GM03348 (cell line): ENCODE results near the gene NEB.

ENCODE experiments used
- DNase-seq: peaks from one replicate; pipeline ENCODE4 v3.0.0; 2012; ENCODE audit warnings: low spot score

Gene NEB, protein sequence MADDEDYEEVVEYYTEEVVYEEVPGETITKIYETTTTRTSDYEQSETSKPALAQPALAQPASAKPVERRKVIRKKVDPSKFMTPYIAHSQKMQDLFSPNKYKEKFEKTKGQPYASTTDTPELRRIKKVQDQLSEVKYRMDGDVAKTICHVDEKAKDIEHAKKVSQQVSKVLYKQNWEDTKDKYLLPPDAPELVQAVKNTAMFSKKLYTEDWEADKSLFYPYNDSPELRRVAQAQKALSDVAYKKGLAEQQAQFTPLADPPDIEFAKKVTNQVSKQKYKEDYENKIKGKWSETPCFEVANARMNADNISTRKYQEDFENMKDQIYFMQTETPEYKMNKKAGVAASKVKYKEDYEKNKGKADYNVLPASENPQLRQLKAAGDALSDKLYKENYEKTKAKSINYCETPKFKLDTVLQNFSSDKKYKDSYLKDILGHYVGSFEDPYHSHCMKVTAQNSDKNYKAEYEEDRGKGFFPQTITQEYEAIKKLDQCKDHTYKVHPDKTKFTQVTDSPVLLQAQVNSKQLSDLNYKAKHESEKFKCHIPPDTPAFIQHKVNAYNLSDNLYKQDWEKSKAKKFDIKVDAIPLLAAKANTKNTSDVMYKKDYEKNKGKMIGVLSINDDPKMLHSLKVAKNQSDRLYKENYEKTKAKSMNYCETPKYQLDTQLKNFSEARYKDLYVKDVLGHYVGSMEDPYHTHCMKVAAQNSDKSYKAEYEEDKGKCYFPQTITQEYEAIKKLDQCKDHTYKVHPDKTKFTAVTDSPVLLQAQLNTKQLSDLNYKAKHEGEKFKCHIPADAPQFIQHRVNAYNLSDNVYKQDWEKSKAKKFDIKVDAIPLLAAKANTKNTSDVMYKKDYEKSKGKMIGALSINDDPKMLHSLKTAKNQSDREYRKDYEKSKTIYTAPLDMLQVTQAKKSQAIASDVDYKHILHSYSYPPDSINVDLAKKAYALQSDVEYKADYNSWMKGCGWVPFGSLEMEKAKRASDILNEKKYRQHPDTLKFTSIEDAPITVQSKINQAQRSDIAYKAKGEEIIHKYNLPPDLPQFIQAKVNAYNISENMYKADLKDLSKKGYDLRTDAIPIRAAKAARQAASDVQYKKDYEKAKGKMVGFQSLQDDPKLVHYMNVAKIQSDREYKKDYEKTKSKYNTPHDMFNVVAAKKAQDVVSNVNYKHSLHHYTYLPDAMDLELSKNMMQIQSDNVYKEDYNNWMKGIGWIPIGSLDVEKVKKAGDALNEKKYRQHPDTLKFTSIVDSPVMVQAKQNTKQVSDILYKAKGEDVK (N-terminal part only)

DNA sequence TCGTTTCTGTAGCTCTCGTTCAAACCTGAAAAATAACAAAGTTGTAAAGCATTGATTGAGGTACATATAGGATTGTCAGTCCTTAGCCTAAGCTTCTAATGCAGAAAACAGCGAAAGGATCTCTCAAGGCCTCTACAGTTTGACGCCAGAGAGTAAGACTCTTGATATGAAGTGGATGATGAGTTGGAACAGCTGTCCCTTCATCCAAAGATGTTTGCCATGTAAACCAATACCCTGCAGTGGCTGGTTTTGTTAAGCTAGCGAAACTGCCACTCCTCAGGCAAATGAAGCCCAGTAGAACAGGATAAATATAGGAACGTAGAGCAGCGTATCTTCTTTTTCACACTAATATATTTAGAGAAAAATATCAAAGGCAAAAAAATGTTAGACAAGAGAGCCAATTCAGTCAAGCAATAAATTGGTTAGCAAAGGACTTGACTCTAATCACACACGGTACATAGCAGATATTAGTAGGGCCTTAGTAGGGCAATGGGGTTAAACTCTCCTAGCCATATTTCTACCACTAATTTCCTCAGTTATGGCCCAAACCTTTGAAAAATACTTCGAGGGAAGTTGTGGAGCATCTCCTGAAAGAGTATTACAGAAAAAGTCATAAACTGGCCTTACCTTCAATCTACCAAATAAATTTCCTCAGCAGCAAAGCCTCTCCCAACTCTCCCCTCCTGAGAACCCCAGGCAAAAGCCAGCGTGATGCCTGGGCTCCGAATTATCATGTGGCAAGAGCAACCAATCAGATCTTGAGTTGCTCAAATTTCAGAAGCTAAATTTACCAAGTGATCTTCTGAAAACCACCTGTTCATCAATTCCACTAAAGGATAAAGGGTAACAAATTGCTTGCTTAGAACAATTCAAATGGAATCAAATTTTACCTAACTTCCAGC lies at the start of gene NEB:
Gene NEB, minus strand, starts transcription at position 706 of the 902 bp plus-strand sequence. CDS start 1,320 bp downstream, outside the sequence.
- DNase-seq = no peak

DNA sequence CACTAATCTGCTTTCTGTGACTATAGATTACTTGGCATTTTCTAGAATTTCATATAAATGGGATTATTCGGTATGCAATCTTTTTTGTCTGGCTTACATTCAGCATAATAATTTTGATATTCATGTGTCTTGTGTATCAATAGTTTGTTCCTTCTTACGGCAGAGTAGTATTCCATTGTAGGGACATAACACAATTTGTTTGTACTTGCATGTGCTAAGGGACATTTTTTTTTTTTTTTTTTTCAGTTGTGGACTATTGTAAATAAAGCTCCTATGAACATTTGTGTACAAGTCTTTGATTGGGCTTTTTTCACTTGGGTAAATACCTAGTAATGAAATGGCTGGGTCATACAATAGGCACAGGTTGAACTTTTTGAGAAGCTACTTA lies 48.9 kb upstream of the NEB start:
- DNase-seq = no peak

DNA sequence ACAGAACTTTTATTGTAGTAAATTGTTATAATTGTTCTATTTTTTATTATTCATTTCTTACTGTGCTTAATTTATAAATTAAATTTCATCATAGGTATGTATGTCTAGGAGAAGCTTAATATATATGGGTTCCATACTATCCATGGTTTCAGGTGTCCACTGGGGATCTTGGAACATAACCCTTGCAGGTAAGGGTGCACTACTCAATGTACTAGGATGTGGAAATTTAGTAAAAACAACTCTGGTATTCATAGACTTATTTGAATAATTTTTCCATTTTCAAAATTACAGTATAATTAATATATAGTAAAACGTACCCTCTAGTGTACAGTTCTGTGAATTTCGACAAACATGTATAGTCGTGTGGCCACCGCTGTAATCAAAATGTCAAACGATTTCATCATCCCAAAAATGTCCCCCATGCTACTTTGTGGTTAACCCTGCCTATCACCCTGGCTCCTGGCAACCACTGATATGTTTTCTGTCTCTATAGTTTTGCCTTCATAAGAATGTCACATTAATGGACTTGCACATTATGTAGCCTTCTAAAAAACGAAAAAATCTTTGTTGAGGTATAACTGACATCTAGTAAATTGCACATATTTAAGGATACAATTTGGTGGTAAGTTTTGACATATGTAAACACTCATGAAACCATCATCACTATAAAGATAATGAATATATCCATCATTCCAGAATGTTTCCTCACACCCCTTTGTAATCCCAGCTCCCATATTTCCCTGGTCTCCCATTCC lies 48.3 kb upstream of the NEB start:
- DNase-seq = no peak

DNA sequence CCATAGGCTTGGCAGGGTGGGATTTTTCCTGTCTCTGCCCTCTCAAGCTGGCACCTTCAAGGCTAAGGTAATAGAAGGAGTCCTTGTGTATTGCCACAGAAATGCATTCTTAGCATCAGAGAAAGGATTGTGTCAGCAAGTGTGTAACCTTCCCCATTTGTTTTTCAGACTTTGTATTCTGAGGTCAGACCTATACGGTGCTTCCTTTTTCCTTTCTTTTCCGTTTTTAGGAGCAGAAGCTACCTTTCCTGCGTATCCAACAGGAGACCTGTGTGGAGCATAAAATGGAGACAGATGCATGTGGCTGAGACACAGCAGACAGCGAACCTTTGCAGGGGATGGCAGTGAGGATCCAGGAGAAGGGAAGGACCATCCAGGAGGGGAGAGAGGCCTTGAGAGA lies 47.4 kb upstream of the NEB start:
- no peak for DNase-seq

- no peak for DNase-seq
Observed at GRCh38 chr2:151780938-151781337, 46.7 kb upstream of the NEB start.

DNA sequence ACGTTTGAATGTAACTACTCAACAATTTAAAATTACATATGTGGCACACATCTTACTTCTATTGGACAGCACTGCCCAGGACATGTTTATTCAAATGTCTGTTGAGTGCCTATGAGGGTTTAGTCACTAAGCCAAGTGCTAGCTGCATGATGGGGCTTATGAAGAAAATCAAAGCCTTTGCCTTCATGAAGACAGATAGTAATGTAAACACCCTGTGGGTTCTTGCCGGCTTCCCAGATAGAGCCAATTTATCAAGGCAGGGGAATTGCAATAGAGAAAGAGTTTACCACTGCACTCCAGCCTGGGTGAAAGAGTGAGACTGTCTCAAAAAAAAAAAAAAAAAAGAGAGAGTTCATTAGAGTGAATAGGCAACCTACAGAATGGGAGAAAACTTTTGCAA lies 43.7 kb upstream of the NEB start:
- DNase-seq = no peak

GRCh38 chr2:151777487-151777886 lies 43.2 kb upstream of the NEB start:
- no peak for DNase-seq

- no peak for DNase-seq
Observed at GRCh38 chr2:151776367-151776766, 42.1 kb upstream of the NEB start.

DNA sequence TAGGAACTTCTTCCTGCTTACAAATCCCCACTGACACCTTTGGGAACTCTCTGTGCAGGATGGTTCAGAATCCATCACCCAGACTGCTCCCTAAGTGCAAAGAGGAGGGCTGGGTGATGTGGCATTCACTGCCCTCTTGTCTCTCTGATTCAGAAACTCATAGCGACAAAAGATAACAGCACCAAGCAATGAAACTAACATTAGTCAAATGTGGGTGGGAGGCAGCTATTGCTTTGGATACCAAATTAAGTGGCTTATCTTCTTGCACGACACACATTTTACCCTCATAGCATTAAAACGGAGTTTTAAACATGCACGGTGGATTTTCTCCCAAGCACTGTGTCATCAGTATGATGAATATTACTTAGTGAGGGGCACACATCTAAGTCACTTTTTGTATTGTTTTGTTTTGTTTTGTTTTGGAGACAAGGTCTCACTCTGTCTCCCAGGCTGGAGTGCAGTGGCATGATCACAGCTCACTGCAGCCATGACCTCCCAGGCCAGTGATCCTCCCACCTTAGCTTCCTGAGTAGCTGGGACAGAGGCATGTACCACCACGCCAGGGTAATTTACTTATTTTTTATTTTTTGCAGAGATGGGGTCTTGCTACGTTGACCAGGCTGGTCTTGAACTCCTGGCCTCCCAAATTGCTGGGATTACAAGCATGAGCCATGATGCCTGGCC lies 40.9 kb upstream of the NEB start:
- no peak for DNase-seq

GRCh38 chr2:151774506-151774905 lies 40.2 kb upstream of the NEB start:
- DNase-seq = peak; percentile 40

DNA sequence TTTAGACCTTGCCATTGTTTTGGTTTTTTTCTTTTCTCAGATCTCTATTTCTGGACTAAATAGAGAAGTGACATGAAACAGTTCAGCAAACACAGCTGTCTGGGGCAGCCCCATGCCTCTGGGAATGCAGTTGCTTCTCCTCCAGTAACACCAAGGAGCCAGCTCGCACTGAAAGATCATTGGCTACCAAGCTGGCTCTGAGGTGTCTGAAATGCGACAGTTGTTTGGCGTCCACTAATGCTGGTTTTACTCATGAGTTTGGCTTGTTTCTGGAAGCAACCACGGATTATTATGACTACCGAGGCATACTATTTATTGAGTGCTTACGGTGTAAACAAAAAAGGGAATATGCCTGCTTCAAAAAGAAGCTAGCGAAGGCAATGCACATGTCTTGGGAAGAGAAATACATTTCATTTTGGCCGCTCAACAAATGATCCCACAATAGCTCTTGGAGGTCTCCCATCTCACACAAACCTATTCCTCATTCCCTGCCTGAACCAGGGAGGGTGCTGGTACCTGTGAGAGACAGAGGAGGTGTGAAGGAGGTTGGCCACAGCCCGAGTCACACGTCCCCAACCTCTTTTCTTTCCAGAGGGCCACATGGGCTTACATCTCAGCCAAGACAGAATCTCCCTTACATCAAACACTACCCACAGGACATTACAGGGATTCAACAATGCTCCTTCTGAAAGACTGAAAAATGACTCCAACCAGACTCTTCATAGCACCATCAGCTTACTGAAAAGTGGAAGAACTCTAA lies 37.5 kb upstream of the NEB start:
- peak; percentile 40 for DNase-seq

DNA sequence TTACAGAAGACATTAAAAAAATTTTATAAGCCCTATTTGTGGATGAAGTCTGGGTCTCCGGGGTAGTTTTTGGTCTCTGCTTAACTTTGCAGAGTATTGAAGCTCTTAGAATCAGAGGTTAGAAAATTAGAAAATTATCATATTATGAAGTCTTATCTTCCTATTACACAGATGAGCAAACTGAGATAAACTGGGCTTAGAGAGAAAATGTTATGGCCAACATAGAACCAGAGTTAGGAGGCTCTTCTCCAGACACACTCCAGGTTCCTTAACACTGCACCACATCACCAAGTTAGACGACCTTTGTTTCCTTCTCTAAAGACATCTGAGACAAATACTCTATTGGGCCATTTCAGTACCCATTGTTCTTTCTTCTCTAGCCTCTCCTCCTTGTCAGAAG lies 36.7 kb upstream of the NEB start:
- no peak for DNase-seq

DNA sequence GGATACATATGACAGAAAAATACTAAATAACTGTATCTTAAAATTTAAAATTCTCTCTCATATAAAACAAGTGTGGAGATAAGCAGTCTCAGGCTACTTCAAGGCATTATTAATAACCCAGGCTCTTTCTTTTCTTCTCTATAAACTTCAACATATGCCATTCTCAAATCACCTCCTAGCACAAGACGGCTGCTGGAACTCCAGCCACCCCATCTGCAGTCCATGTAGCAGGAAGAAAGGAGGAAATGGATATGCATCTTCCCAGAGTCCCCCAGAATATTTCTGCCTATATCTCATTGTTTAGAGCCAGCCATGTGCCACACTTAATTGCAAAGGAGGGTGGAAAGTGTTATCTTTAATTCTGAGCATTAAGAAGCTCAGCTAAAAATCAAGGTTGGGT lies 35.3 kb upstream of the NEB start:
- DNase-seq = no peak

- DNase-seq = no peak
Observed at GRCh38 chr2:151767536-151767935, 33.3 kb upstream of the NEB start.

DNA sequence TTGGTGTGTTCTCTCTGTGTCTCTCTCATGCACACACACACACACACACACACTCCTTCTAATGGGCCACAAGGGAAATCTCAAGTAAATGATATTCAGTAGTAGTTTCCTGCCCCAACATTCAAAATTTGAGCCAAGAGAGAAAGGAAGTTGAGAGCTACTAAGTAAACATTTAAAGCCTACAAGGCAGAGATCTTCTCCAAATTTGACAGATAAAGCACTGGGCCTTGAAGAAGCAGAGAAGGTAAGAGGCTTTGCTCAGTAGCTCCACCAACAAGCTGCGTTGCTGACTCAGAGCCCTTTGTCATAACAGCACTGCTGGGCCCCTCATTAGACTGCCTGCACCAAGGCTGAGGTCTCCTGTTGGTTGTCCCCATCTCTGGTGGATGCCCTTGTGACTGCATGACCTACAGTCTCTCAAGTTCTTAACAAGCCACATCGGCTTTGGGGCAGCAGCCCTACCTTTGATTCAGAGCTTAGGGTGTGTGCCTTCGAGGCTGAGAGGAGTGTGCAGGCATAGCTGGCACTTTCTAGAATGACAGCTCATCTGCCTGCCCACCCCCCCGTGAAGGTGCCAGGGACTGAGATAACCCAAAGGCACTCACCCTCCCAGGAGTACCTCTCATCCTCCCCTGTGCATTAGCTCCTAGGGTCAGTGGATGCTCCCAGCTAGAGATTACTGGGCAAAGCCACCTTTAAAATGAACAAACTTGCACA lies 32.3 kb upstream of the NEB start:
- DNase-seq = no peak

DNA sequence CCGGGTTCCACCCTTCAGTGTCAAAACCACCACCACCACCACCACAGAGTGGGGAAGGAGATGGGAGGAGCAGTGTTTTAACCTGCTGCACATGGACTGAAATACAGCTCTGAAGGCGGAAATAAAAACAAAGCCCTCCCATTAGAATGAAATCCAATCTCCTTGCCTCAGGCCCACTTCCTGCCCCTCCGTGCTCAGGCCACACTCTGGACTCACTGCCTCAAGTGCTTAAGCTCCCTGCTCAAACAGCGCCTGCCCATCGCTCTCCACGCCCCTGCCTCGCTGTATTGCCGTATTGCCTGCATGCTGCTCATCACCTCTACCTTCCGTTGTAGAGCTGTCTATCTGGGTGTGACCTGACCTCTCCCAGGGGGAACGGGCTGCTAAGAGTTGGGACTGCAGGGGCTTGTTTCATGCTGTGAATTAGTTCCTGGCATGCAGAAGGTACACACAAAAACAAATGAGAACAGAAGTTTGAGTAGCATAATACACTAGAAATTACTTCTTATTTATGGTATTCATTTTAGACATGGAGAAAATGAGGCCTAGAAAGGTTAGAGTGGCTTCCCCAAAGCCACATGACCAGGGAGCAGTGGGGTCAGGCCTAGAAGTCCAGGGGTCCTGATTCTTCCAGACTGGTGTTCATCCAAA lies 31.6 kb upstream of the NEB start:
- no peak for DNase-seq

DNA sequence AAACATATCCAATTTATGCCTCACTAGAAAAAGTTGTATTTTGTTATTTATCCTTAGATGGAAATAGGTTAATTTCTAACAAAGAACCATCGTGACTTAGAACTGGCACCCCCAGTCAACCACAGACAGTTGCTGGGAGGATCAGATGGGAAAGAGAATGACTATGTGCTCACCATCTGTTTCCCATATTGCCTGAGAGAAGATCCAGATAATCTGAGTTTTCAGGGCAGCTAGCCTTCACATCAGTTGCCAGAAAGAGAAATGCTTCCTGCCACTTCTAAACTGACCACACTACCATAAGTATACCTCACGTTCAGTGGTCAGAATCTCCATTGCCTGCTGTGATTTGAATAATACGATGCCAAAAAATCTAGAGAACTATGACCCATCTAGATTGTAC lies 28.4 kb upstream of the NEB start:
- DNase-seq = peak; percentile 74

- DNase-seq = no peak
Observed at GRCh38 chr2:151761687-151762086, 27.4 kb upstream of the NEB start.
